Kidney epithelial cell (primary cell): ENCODE data around the gene EPS8L2. TPM values are rescaled to one million over a fixed set of nuclear protein-coding genes. Genes with fewer than 3 reads are reported as not detected.

ENCODE experiments used
- DNase-seq: peaks from one replicate; pipeline ENCODE4 v3.0.0-alpha.2; 2010; ENCODE audit warnings: low read depth
- H3K27me3 ChIP-seq: 2 replicates; pipeline ENCODE4 v1.6.0; 2011; ENCODE audit warnings: low read length; ENCODE audit not compliant: control insufficient read depth, insufficient read depth
- H3K36me3 ChIP-seq: 2 replicates; pipeline ENCODE4 v1.5.1; 2011; ENCODE audit warnings: low read length; ENCODE audit not compliant: control insufficient read depth, insufficient read depth
- H3K4me3 ChIP-seq: 2 replicates; pipeline ENCODE4 v1.5.1; 2011; ENCODE audit warnings: low read depth, mild to moderate bottlenecking, control low read depth, low read length
- CTCF ChIP-seq: IDR thresholded peaks from 2 replicates; pipeline ENCODE4 v1.5.1; 2011; ENCODE audit warnings: mild to moderate bottlenecking, moderate library complexity, low read length, control low read depth, inconsistent platforms; ENCODE audit not compliant: insufficient read depth, poor library complexity, severe bottlenecking
- total RNA-seq: library from RNA; depleted of rRNA; stranded (reverse); fragments of >200 nt; gene quantifications from 2 replicates; pipeline ENCODE4 v1.2.3, GENCODE V29; 2015

The EPS8L2 gene
- total RNA-seq, 1 donor from 2014 or later = 119 TPM

GRCh38 chr11:707817-708420 lies 1.9 kb downstream of the EPS8L2 start:
- no peak for DNase-seq
- Histone ChIP-seq H3K27me3 (no peaks in the 10 kb centered on the region), H3K36me3 (peaks cover under 1% of the 10 kb centered on the region), H3K4me3 (no peak overlapping the region)
- TF ChIP-seq CTCF = no peak

GRCh38 chr11:708511-708910 lies 2.5 kb downstream of the EPS8L2 start:
- Histone ChIP-seq H3K4me3 (no peak overlapping the region), H3K36me3 (peaks cover 1% of the 10 kb centered on the region), H3K27me3 (no peaks in the 10 kb centered on the region)
- no peak for TF ChIP-seq CTCF
- DNase-seq = no peak

- no peak for TF ChIP-seq CTCF
- H3K4me3 ChIP-seq = no peak overlapping the region
- no peaks in the 10 kb centered on the region for H3K27me3 ChIP-seq
- DNase-seq = no peak
- H3K36me3 ChIP-seq = peaks cover 1% of the 10 kb centered on the region
Measured at GRCh38 chr11:709109-709997, 3.3 kb downstream of the EPS8L2 start.

GRCh38 chr11:714436-714835 lies 8.4 kb downstream of the EPS8L2 start:
- no peaks in the 10 kb centered on the region for H3K27me3 ChIP-seq
- H3K36me3 ChIP-seq = peaks cover 1% of the 10 kb centered on the region
- no peak for TF ChIP-seq CTCF
- H3K4me3 ChIP-seq = no peak overlapping the region
- no peak for DNase-seq

- H3K27me3 ChIP-seq = no peaks in the 10 kb centered on the region
- TF ChIP-seq CTCF = no peak
- DNase-seq = no peak
- peaks cover 1% of the 10 kb centered on the region for H3K36me3 ChIP-seq
- no peak overlapping the region for H3K4me3 ChIP-seq
Measured at GRCh38 chr11:719214-720016, 13.4 kb downstream of the EPS8L2 start.
